WI38 (cell line): ENCODE results near the gene SLC4A8.

Experiments
- H3K4me3 ChIP-seq: 2 replicates; pipeline ENCODE4 v1.5.1; 2011; ENCODE audit warnings: low read depth, mild to moderate bottlenecking, control low read depth, low read length
- CTCF ChIP-seq: IDR thresholded peaks from 2 replicates; pipeline ENCODE4 v1.5.1; 2012; ENCODE audit warnings: low read depth, mild to moderate bottlenecking, control low read depth, low read length

Gene SLC4A8

GRCh38 chr12:51382173-51382572 is 42.5 kb upstream of the SLC4A8 start:
- H3K4me3 ChIP-seq = no peak overlapping the region
- TF ChIP-seq CTCF = no peak

GRCh38 chr12:51383269-51383905 is 41.2 kb upstream of the SLC4A8 start:
- no peak overlapping the region for H3K4me3 ChIP-seq
- TF ChIP-seq CTCF = no peak

GRCh38 chr12:51386351-51386750 is 38.3 kb upstream of the SLC4A8 start:
- TF ChIP-seq CTCF = no peak
- H3K4me3 ChIP-seq = no peak overlapping the region

- H3K4me3 ChIP-seq = no peak overlapping the region
- TF ChIP-seq CTCF = no peak
Measured at GRCh38 chr12:51388069-51388799, 36.4 kb upstream of the SLC4A8 start.

GRCh38 chr12:51388846-51389245 is 35.8 kb upstream of the SLC4A8 start:
- H3K4me3 ChIP-seq = no peak overlapping the region
- no peak for TF ChIP-seq CTCF

- no peak for TF ChIP-seq CTCF
- no peak overlapping the region for H3K4me3 ChIP-seq
Measured at GRCh38 chr12:51389302-51389999, 35.2 kb upstream of the SLC4A8 start.

GRCh38 chr12:51390457-51390856 is 34.2 kb upstream of the SLC4A8 start:
- H3K4me3 ChIP-seq = peak overlapping the region; percentile 67

More at GRCh38 chr12:51390457-51390856, 34.2 kb upstream of the SLC4A8 start:
- TF ChIP-seq CTCF = no peak
